Activated CD8-positive, alpha-beta memory T cell treated with anti-CD3 and anti-CD28 coated beads for 24 hours (primary cell): ENCODE results near the gene LPP.

Source experiments
- DNase-seq: peaks from one replicate; pipeline ENCODE4 v3.0.0-alpha.2; 2020

The LPP gene

DNA sequence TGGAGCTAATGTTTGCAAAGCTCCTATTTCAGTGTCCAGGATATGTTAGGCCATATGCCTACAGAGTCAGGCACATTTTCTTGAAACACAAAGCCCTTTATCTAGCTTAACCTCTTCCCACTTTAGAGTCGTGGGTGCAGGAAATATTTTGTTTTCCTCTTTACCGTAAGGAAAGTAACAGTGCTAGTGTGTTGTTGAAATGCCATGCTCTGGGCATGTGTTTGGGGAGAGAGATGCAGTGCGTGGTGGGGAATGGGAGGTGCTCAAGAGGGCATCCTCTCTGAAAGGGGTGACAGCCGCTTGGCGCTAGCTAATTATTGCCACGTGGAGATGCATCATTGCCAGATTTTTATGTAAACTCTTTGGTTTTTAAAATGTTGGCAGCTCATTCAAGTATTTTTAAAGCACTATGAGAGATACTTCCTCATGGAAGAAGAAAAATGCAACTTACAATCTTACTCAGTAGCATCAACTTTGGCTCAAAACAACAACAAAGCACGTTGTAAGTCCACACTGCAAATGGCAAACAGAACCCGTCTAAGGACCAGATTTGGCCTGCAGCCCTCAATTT, 152.6 kb downstream of the LPP start:
- no peak for DNase-seq

DNA sequence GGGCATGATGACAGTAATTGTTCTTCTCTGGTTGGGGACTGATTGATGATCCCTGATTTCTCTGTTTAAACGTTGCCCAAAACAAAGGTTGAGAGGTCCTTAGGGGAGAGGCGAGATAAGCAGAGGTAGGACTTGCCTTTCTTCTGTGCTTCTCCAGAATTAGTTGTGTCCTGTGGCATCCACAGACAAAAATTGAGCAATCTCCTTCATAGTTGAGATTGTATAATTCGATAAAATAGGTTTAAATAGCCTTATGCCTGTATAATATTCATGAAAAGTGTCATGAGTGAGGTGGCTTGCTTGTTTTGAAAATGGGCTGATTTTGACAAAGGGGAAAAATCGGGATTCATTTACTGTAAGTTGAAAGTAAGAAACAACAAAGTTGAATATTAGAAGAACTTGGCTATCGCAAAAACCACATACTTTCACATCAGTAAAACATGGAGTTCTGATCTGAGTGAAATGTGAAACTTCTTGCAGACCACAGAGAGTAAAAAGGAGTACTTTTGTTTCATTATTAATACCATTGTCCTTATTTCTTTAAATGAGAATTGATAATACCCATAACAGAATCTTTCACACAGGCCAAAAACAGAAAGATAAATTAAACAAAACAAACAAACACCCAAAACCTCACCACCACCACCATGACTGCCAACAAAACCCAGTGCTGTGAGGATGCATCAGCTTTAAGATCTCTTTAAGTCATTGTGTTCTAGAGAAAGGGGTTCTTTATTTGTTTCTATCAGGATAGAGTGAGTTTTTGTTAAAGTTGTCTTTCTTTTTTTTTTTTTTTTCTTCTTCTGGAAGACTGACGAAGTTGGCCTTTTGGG, 155.7 kb downstream of the LPP start:
- no peak for DNase-seq

DNA sequence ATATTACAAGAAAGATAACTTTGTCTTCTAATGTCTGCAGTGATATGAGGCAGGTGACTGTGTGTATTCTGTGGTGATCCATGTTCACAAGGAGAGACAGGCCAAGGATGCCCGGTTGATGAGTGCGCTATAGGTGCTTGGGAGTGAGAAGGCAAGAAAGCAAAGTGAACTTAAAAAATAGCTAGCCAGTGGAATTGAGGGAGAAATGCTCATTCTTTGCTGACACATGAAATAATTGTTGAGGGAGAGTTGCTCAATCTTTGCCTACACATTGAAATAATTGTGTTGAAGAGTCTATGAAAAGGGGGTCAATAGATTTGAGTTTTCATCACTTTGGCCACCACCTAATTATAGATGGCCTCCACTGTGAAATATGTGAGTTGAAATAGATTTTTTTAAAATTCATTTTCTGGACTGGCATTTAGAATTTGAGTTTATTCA, 156.3 kb downstream of the LPP start:
- DNase-seq = no peak

DNA sequence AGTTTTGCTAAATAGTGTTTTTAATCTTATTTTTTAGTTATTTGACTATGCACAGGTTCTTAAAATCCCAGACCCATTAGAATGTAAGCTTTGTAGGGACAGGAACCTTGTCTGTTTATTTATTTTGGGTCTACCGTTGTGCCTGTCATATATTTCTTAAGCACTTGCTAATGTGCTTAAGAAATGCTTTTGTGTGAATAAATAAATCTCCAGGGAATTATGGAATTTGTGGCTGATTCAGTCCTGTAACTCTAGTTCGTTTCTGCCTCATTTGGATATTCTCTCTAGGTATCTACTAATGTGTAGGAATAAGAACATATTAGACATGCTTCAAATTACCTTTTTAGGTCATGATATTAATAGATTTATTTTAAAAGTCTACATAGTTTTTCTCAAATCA, 161.6 kb downstream of the LPP start:
- DNase-seq = no peak

DNA sequence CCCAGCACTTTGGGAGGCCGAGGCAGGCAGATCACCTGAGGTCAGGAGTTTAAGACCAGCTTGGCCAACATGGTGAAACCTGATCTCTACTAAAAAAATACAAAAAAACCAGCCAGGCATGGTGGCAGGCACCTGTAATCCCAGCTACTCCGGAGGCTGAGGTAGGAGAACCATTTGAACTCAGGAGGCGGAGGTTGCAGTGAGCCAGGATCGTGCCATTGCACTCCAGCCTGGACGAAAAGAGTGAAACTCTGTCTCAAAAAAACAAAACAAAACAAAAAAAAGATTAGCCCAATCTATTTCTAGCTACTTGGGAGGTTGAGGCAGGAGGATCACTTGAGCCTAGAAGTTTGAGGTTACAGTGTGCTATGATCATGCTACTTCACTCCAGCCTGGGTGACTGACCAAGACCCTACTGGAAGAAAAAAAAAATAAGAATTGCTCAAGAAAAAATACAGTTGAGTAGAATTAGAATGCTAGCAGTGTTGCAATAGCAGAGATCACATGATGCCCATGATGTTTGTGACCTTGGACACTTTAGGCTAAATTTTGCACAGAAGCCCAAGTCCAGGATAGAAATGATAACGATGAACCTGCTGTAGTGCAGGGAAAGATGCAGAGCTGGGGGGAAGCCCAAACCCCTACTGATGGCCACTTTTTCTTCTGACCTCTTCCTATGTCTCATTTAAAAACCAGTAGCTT, 162.2 kb downstream of the LPP start:
- no peak for DNase-seq

DNA sequence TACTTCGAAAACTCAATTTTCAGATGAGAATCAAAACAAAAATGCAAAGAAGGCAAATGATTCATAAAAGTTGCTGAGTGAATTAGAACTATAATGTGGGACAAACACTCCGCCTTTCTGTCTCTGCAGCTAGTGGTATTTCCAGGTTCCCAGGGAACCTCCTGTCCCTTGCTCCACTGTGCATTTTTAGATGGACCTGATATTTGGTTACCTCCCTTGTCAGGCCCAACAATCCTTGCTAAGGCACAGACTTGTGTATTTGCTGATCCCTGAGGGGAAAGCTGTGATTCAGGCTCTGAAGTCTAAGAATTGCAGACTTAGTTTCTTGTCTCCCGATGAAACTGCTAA, 162.7 kb downstream of the LPP start:
- no peak for DNase-seq

DNA sequence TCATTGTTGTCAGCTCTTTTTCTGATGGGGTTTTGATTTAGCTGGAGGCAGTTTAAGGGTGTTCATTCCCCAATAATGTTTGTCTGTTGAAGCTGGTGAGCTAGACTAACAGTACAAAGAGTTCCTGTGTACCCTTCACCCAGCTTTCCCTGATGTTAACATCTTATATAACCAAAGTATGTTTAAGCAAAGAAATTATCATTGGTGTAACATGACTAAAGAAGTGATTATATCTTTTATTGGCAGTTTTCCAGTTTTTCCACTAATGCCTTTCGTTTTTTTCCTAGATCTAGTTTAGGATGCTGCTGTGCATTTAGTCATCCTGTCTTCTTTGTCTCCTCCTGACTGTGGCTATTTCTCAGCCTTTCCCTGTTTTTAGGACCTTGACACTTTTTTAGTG, 165.6 kb downstream of the LPP start:
- no peak for DNase-seq

DNA sequence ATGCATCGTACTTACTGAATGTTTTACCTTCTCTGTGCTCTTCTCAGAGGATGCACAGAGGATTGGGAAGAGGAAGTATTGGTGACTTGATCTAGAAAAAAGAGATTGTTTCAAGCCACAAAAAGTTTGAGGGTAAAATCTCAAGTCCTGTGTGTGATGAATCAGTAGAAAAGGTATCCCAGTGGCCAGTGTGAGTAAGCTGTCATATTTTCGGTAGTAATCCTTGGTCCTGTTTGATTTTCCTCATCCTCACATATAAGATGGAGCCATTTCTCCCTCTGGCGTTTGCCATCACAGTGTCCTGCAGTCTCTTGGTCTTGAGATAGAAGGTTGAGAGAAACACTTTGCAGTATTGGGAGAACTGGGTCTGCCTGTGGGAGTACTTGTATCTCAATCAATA, 166.8 kb downstream of the LPP start:
- DNase-seq = no peak

DNA sequence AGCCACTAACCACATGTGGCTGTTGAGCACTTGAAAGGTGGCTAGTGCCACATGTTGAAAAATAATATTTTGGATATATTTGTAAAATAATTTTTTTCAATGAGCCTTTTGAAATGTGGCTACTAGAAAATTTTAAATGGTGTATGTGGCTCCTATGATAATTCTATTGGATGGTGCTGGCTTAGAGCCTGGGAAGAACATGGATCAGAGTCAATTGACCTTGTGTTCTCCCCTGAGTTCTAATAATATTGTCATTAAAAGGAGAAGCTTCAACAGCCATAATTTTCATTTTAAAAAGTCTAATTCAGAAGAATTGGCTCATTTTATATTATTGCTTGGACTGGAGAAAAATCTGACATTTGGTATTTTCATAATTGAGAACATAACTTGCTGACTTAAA, 167.3 kb downstream of the LPP start:
- DNase-seq = no peak

DNA sequence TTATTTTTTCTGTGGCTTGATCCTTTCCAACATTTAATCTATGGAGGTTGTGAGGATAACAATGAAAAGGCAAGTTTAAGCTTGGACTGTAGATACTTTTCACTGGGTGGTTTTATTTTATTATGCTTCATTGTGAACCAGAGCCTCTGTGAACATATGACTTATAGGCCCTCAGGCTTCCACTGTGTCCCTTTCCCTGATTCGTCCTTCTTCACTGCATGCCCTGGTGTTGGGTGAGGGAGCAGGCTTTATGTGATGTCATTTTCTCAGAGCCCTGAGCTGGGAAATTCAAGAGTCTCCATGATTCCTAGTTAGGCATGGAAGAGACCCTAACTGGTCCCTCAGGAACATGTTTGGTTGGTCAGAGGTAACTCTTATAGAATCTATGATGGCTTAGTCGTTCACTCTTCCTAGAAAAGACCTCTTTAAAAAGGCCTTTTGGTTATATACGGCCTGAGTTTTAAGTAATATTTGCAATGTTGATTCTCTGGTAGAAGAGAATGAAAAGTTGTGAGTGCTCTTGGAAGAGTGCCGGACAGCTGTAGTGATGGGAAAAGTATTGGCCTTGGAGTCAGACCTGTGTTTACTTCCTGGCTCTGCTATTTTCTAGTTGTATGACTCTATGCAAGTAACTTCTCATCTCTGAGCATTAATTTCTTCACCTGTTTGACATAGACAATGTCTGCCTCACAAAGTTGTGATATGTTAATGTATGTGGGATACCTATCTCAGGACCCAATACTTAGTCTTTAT, 168.4 kb downstream of the LPP start:
- DNase-seq = no peak

DNA sequence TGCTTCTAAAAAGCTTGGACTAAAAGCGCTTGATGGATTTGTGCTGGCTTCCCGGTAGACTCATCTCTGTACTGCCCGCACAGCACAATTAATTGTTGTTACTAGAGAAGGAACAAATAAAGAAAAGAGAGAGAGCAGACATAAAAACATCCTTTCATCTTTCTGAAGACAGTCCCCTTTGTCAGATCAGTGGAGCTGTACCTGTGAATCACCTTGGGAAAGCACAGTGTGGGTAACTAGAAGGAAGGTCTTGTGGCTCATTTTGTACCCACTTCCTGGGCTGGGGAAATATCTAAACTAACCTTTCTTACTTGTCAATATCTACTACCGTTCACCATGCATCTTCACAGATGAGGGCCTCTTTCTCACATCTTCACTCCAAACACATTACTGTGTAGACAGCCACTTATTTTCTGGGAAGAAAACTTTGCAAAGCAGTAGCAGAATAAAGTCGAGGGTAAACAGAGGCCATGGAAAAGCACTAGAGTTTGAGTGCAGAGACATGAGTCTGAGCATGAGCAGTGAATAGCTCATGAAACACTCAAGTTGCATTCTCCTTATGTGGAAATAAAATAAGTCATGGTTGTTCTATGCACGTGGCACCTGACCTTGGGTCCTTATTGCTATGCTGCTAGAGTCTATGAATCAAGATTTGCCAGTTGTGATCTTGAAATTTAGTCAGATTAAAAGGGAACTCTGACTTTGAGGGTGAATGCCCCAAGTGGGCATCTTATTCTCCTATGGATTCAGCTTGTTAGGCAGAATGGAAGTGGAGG, 169.3 kb downstream of the LPP start:
- no peak for DNase-seq

DNA sequence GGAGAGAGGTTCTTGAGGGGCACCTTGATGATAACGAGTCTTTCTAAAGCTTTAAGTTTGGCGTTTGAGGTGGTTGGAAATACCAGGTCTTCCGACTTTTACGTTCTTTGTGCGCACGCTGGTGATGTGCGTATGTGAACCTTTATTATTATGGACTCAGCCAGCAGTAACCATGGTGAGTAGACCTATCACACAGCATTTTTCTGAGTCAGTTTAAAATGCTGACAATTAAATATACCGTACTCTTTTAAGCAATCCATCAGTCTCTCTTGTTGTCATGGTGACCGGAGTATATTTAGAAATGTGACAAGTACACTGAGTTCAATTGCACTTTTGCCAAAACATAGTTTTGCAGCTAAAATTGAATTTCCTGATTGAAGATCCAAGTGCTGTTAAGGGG, 172.2 kb downstream of the LPP start:
- no peak for DNase-seq

DNA sequence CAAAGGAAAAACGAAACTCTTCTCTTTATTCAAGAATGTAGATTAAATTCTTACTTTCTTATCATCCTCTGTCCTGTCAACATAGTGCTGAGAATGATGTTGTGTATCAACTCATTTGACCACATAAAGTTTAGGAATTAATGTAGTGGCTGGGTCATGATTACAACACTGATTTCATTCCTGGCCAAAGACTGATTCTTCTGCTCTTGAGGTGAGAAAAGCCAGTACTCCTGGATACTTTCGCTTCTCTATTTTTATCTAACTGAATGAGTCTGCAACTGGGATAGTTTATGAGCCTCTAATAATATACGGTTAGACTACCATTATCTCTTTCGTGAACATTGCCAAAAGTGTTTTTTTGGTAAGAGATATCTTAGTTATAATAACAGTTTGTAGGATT, 173.0 kb downstream of the LPP start:
- no peak for DNase-seq

DNA sequence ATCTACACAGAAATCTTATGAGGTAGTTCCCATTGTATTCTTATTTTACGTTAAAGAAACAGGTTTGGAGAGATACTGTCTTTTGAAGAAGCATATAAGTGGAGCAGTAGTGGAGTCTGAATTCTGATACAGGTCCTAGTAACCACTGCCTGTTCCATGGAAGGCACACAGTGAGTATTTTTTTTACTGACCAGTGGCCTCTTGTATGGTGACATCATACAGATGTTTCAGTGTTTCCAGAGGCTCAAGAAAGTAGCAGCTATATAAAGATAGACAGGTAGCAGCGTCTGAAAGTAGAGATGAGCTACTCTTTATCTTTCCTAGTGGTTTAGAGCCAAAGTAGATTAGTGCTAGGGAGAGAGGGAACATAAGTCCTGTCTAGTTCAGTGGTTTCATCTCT, 173.5 kb downstream of the LPP start:
- no peak for DNase-seq

DNA sequence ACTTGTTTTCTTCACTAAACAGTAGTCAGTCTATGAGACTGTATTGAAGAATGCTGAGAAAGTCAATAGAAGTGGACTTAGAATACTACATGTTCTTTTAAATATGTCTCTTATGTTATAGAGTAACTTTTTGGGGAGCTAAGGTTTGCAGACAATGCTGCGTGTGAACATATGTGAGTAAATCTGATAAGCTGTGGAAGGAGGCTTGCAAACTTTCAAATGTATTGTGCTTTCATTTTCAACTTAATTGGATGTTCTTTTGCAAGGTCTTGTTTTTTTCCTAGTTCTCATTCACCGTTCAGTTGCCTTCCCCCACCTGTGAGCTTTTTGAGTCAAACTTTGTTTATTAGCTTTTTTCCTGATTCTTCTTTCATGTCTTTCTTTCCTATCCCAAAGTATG, 176.2 kb downstream of the LPP start:
- no peak for DNase-seq

DNA sequence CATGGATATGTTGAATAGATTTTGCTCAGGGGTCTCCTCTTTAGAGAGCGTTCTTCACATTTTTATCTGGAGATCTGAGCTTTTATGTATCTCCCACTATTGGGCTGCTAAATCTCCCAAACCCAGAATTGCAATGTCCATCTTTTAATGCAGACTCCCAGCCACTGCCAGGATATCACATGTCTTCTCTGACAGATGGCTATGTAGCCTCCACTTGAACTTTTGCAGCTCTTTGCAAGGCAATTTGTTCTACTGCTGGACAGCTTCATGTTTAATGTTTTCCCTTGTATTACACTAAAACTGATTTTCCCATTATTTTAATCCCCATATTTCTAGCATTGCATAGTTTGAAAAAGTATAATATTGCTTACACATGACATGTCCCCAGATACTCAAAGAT, 177.2 kb downstream of the LPP start:
- no peak for DNase-seq

DNA sequence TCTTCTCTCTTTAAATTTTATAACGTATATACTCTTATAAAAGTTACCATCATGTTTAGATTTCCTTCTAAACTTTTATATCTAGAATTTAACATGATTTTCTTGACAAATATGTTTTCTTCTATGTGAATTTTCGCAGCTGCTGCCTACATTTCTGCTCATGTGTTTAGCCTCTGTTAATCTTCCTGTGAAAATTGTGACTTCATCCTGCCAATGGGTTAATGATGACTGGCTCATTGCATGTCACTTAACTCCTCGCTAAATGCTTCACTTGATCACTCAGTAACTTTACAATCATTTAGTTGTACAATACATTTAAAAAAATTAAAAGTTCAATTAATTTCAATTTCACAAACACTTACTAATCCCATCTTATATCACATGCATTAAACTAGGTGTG, 178.1 kb downstream of the LPP start:
- DNase-seq = no peak

DNA sequence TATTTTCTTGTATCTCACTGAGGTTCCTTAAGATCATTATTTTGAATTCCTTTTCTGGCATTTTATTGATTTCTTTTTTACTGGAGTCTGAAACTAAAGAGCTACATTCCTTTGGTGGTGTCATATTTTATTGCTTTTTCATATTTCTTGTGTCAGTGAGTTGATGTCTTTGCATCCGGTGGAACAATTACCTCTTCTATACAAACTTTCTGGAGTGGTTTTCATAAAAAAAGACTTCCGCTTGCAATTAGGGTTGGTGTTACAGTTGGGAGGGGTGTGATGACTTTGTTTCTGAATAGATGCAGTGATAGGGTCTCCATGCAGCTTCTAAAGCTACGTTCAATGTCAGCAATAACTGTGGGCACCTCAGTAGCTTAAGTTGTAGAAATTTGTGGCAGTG, 181.7 kb downstream of the LPP start:
- no peak for DNase-seq

DNA sequence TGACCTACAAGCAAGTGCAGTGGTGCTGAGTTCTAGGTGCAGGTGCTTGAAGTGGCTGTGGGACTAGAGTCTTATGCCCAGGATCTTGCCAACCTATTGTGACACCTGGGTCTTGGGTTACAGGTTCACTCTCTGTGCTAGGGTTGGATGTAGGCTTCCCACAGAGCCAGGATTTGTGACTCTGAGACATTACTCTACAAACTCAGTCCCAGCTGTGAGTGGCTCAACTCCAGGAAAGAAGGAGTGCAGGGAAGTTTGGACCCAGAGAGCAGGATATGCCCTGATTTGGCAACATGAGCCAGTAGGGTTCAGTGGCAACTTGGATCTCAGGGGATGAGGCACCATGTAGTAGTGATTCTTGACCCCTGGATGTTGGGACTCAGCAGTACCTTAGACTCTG, 182.2 kb downstream of the LPP start:
- no peak for DNase-seq

DNA sequence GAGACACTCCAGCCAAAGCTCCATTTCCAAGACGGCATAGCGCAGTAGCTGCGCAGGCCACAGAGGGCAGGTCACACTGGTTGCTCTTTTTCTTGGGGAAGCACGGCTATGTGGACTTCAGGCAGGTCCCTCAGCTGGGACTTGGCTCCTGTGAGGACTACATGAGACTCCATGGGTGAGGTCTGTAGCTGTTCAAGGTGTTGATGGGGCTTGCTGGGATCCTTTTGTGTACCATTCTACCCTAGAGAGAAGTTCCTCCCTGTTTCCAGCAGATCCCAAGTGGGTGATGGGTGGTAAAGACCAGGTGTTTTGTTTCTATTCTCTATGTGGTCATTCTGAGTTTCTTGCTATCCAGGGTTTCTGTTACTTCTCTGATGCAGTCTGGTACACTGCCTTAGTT, 183.3 kb downstream of the LPP start:
- DNase-seq = no peak

DNA sequence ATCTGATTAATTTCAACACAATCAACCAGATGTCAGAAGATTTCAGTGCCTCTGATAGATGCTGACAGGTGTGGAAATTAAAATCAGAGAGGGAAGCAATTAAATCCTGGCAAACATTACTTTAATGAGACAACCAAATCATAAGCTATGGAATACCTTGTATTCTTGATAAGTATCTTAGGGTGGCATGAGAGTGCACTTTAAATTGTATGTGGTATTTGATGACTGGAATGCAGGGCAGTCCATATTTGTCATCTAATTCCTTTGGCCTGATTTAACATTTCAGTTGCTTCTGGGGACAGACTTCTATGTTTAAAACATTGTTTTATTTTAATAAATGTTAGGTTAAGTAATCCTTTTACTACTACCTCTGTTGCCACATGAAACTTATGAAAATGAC, 184.1 kb downstream of the LPP start:
- DNase-seq = no peak

DNA sequence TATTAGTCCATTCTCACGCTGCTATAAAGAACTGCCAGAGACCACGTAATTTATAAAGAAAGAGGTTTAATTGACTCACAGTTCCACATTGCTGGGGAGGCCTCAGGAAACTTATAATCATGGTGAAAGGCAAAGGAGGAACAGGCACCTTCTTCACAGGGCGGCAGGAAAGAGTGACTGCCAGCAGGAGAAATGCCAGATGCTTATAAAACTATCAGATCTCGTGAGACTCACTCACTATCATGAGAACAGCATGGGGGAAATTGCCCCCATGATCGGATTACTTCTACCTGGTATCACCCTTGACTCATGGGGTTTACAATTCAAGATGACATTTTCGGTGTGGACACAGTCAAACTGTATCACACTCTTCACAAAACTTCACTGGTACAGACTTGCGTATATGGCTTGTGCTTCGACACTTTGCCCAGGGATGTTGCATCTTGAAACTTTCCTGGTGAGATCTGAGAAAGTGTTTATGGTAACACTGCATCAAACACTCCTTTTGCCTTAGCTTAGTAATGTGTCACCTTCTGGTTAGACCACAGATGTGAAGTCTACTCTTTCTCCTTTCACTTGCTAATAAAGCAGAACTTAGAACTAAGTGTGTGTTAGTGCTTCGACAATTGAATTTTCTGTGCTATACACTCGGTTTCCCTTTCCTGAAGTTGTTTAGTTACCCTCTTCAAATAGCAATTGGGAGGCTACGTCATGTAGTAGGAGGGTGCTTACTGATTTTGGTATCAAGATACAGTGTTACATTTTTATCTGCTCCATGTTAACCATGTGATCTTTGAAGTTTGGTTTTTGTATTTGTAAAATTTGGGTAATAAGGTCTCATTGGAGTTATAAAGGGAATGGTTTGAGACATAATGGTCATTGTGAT, 185.7 kb downstream of the LPP start:
- peak; percentile 78 for DNase-seq
